HCT116 (cell line): Measurements from ENCODE around the gene APPBP2. TPM values are rescaled to one million over a fixed set of nuclear protein-coding genes. Genes with fewer than 3 reads are reported as not detected.

Experiments used
- ATAC-seq: fragments of 200-7000 bp; cut with Tn5 transposase; 2 replicates; pipeline ENCODE4 v1.9.1; 2020; ENCODE audit warnings: mild to moderate bottlenecking, moderate library complexity
- BruUV-seq: library from RNA; stranded (reverse); fragments of 400-500 nt; replicated peaks from 2 replicates; lab custom pipeline; 2021; lab: Mats Ljungman, UMichigan
- CTCF ChIA-PET: fragments of 300-600 bp; sonication (Branson Sonifier 250); formaldehyde crosslinking; loops from one replicate; lab custom pipeline; 2021; ENCODE audit warnings: antibody characterized with exemption; lab: Charles Lee
- POLR2A ChIA-PET: fragments of 300-600, 350-600 bp; sonication (Branson Sonifier 250); formaldehyde crosslinking; loops from one replicate; lab custom pipeline; 2021; ENCODE audit warnings: antibody characterized with exemption; lab: Charles Lee
- RAD21 ChIA-PET, 2 experiments: fragments of 300-600 bp; sonication (Branson Sonifier 250); formaldehyde crosslinking; loops; one replicate each; lab custom pipeline; 2023; ENCODE audit warnings: low total read pairs in 2 of 2; ENCODE audit not compliant: uncharacterized antibody in 2 of 2, unreplicated experiment in 2 of 2, low non-redundant PET in 1 of 2; lab: Charles Lee
- DNase-seq: peaks from one replicate; pipeline ENCODE4 v3.0.0-alpha.2; 2010; ENCODE audit warnings: low read depth, low spot score
- H2AFZ ChIP-seq: fragments of 200-600 bp; shearing (Covaris generic), sonication (generic); 2 replicates; pipeline ENCODE4 v1.6.1; 2017; ENCODE audit warnings: low read depth, mixed run types, mixed read lengths, antibody characterized with exemption, low read length; ENCODE audit not compliant: poor library complexity, severe bottlenecking
- H3K27ac ChIP-seq: 2 replicates; pipeline ENCODE4 v1.5.1; 2012; ENCODE audit warnings: low read depth, low read length
- H3K27me3 ChIP-seq: fragments of 200-600 bp; sonication (generic); 2 replicates; pipeline ENCODE4 v1.6.1; 2016; ENCODE audit warnings: mixed run types, low read length, mixed read lengths; ENCODE audit not compliant: insufficient read depth
- H3K36me3 ChIP-seq, 2 experiments: fragments of 200-500 bp in 1 of 2; fragments of 200-600 bp in 1 of 2; sonication (Bioruptor generic) in 1 of 2; sonication (generic) in 1 of 2; 2 replicates each; pipeline versions ENCODE4 v1.5.1 to v1.6.1; 2014 to 2016; ENCODE audit warnings: low read length in 2 of 2, inconsistent platforms in 1 of 2, mixed read lengths in 1 of 2, mixed run types in 1 of 2; ENCODE audit not compliant: insufficient read depth in 2 of 2, control insufficient read depth in 1 of 2
- H3K4me1 ChIP-seq, 2 experiments: fragments of 200-600 bp in 1 of 2; sonication (generic) in 1 of 2; 2 replicates each; pipeline versions ENCODE4 v1.5.1 to v1.6.1; 2012 to 2017; ENCODE audit warnings: low read length in 2 of 2, inconsistent platforms in 1 of 2, mild to moderate bottlenecking in 1 of 2, mixed read lengths in 1 of 2, mixed run types in 1 of 2, moderate library complexity in 1 of 2; ENCODE audit not compliant: insufficient read depth in 2 of 2, control insufficient read depth in 1 of 2
- H3K4me2 ChIP-seq: fragments of 200-600 bp; sonication (generic); 2 replicates; pipeline ENCODE4 v1.6.1; 2017; ENCODE audit warnings: mixed run types, low read length, mixed read lengths
- H3K4me3 ChIP-seq, 2 experiments: fragments of 200-600 bp in 1 of 2; sonication (generic) in 1 of 2; replicated peaks in 1 of 2; 2 replicates each; pipeline ENCODE4 v1.5.1; 2011 to 2016; ENCODE audit warnings: low read length in 2 of 2, control low read depth in 1 of 2, low read depth in 1 of 2, mild to moderate bottlenecking in 1 of 2, mixed read lengths in 1 of 2, mixed run types in 1 of 2
- H3K79me2 ChIP-seq: fragments of 200-600 bp; sonication (generic); 2 replicates; pipeline ENCODE4 v1.6.1; 2017; ENCODE audit warnings: mild to moderate bottlenecking, mixed run types, low read length, moderate library complexity, mixed read lengths; ENCODE audit not compliant: insufficient read depth
- H3K9ac ChIP-seq: fragments of 200-600 bp; sonication (generic); 2 replicates; pipeline ENCODE4 v1.6.1; 2016; ENCODE audit warnings: low read length, mixed read lengths
- H3K9me2 ChIP-seq: fragments of 200-600 bp; sonication (generic), shearing (Covaris generic); 2 replicates; pipeline ENCODE4 v1.6.1; 2017; ENCODE audit warnings: mixed run types, mild to moderate bottlenecking, moderate library complexity; ENCODE audit not compliant: insufficient read depth
- H3K9me3 ChIP-seq, 2 experiments: fragments of 200-500 bp in 1 of 2; fragments of 200-600 bp in 1 of 2; sonication (Bioruptor generic) in 1 of 2; sonication (generic) in 1 of 2; 2 replicates each; pipeline ENCODE4 v1.6.1; 2014 to 2017; ENCODE audit warnings: low read length in 2 of 2, mixed read lengths in 2 of 2, inconsistent platforms in 1 of 2, low read depth in 1 of 2, mild to moderate bottlenecking in 1 of 2, mixed run types in 1 of 2, moderate library complexity in 1 of 2; ENCODE audit not compliant: control insufficient read depth in 1 of 2, insufficient read depth in 1 of 2
- H4K20me1 ChIP-seq: fragments of 200-600 bp; sonication (generic), shearing (Covaris generic); 2 replicates; pipeline ENCODE4 v1.6.1; 2017; ENCODE audit warnings: mixed run types, mild to moderate bottlenecking, moderate library complexity; ENCODE audit not compliant: insufficient read depth
- CBX3 ChIP-seq: IDR thresholded peaks from 2 replicates; pipeline ENCODE4 v1.6.1; 2012; ENCODE audit warnings: low read depth
- EGR1 ChIP-seq: IDR thresholded peaks from 2 replicates; pipeline ENCODE4 v1.6.1; 2012; ENCODE audit warnings: low read depth
- ELF1 ChIP-seq: IDR thresholded peaks from 2 replicates; pipeline ENCODE4 v1.6.1; 2012; ENCODE audit warnings: low read depth, borderline replicate concordance
- EZH2 ChIP-seq: fragments of 200-600 bp; sonication (generic); IDR thresholded peaks from 2 replicates; pipeline ENCODE4 v1.6.1; 2017; ENCODE audit warnings: antibody characterized with exemption, mixed run types
- POLR2A ChIP-seq: IDR thresholded peaks from 2 replicates; pipeline ENCODE4 v1.7.0; 2011; ENCODE audit warnings: borderline replicate concordance; ENCODE audit not compliant: insufficient read depth, insufficient read length; ENCODE audit errors: extremely low read depth
- TCF7L2 ChIP-seq: IDR thresholded peaks from 2 replicates; pipeline ENCODE4 v1.7.0; 2011; ENCODE audit warnings: borderline replicate concordance, inconsistent platforms; ENCODE audit not compliant: insufficient read depth, insufficient read length; ENCODE audit errors: extremely low read depth
- ZFX ChIP-seq: fragments of 450-650 bp; IDR thresholded peaks from 2 replicates; pipeline ENCODE4 v1.6.1; 2017
- ZNF274 ChIP-seq: fragments of 200-500 bp; sonication (Bioruptor generic); IDR thresholded peaks from 2 replicates; pipeline ENCODE4 v1.6.1; 2014; ENCODE audit warnings: mild to moderate bottlenecking, low read depth, low read length, inconsistent platforms
- intact Hi-C: fragments of 100-400 bp; cut with micrococcal nuclease; formaldehyde crosslinking; loops from 2 replicates; pipeline ENCODE4 v1.10.0; 2022
- total RNA-seq: library from RNA; stranded (reverse); gene quantifications from one replicate; pipeline ENCODE4 v1.2.1, GENCODE V29; 2021; ENCODE audit not compliant: unreplicated experiment
- TF ChIP-seq, protein P1 (sequence below): IDR thresholded peaks from 2 replicates; pipeline ENCODE4 v1.6.1; 2012; ENCODE audit warnings: low read depth

The APPBP2 gene
- total RNA-seq, 1 experiment from 2014 or later = 35.8 TPM

DNA sequence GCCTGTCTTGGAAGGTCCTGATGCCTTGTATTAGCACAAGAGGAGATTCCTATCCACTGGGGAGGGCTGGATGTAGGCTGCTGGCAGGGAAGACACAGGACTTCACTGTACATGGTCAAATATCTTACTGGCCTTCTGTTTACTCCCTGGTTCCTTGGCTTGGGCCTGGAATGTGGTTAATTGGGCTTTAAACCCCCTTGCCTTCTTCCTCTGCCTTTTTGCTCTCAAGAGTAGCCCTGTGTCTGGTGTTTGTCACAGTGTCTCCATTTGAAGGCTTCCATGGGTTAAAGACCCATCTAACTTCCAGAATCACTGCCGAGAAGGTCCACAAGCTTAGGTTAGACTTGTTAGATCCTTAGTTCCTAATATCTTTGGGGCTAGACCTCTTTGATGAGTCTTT, 110.9 kb downstream of the APPBP2 start:
- intact Hi-C loops = no loop called here
- no peaks in the 10 kb centered on the region for H3K27me3 ChIP-seq
- no peak overlapping the region for H2AFZ ChIP-seq
- H3K79me2 ChIP-seq = no peaks in the 10 kb centered on the region
- RAD21 ChIA-PET = no interaction called here
- H3K9me3 ChIP-seq = no peaks in the 10 kb centered on the region
- no peaks in the 10 kb centered on the region for H3K9me2 ChIP-seq
- TF ChIP-seq ELF1 = no peak
- TF ChIP-seq EGR1 = no peak
- no peak for TF ChIP-seq ZFX
- no peak for TF ChIP-seq EZH2
- no peak for TF ChIP-seq POLR2A
- TF ChIP-seq ZNF274 = no peak
- no peak for TF ChIP-seq TCF7L2
- no peak for TF ChIP-seq CBX3
- TF ChIP-seq, protein P1, sequence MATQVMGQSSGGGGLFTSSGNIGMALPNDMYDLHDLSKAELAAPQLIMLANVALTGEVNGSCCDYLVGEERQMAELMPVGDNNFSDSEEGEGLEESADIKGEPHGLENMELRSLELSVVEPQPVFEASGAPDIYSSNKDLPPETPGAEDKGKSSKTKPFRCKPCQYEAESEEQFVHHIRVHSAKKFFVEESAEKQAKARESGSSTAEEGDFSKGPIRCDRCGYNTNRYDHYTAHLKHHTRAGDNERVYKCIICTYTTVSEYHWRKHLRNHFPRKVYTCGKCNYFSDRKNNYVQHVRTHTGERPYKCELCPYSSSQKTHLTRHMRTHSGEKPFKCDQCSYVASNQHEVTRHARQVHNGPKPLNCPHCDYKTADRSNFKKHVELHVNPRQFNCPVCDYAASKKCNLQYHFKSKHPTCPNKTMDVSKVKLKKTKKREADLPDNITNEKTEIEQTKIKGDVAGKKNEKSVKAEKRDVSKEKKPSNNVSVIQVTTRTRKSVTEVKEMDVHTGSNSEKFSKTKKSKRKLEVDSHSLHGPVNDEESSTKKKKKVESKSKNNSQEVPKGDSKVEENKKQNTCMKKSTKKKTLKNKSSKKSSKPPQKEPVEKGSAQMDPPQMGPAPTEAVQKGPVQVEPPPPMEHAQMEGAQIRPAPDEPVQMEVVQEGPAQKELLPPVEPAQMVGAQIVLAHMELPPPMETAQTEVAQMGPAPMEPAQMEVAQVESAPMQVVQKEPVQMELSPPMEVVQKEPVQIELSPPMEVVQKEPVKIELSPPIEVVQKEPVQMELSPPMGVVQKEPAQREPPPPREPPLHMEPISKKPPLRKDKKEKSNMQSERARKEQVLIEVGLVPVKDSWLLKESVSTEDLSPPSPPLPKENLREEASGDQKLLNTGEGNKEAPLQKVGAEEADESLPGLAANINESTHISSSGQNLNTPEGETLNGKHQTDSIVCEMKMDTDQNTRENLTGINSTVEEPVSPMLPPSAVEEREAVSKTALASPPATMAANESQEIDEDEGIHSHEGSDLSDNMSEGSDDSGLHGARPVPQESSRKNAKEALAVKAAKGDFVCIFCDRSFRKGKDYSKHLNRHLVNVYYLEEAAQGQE = no peak
- CTCF ChIA-PET = no interaction called here
- DNase-seq (no peak), ATAC-seq (no peak)
- no peak overlapping the region for H3K9ac ChIP-seq
- BruUV-seq = no TSS peak
- H3K4me2 ChIP-seq = no peak overlapping the region
- no peak overlapping the region for H3K4me3 ChIP-seq
- H3K27ac ChIP-seq = no peak overlapping the region
- no peaks in the 10 kb centered on the region for H3K4me1 ChIP-seq
- POLR2A ChIA-PET = no interaction called here
- H4K20me1 ChIP-seq = no peaks in the 10 kb centered on the region
- no peaks in the 10 kb centered on the region for H3K36me3 ChIP-seq
